Body of pancreas (tissue), 4 donors: Measurements from ENCODE around the gene CFAP157. TPM values are rescaled to one million over a fixed set of nuclear protein-coding genes. Genes with fewer than 3 reads are reported as not detected.

ENCODE experiments used
- ATAC-seq: fragments of 150-250 bp; one replicate; pipeline ENCODE4 v1.9.1; 2016
- DNase-seq, 4 donors: peaks; one replicate each; pipeline ENCODE4 v3.0.0-alpha.2; 2019
- H3K27ac ChIP-seq, 4 donors: fragments of 200-600 bp; sonication (generic); 1 replicate in 3 of 4; 2 replicates in 1 of 4; pipeline versions ENCODE4 v1.5.1 to v1.6.1; 2016 to 2019; ENCODE audit warnings: mild to moderate bottlenecking in 1 of 4, mixed read lengths in 1 of 4, moderate library complexity in 1 of 4
- H3K27me3 ChIP-seq, 2 donors: fragments of 200-600 bp; sonication (generic); one replicate each; pipeline ENCODE4 v1.6.0; 2016; ENCODE audit warnings: mild to moderate bottlenecking in 1 of 2
- H3K36me3 ChIP-seq, 2 donors: fragments of 200-600 bp; sonication (generic); replicated peaks in 1 of 2; 2 replicates each; pipeline ENCODE4 v1.5.1; 2016; ENCODE audit warnings: low read depth in 2 of 2; ENCODE audit not compliant: insufficient read depth in 1 of 2
- H3K4me1 ChIP-seq: fragments of 200-600 bp; sonication (generic); one replicate; pipeline ENCODE4 v1.6.0; 2016
- H3K4me3 ChIP-seq, 2 donors: fragments of 200-600 bp; sonication (generic); 1 replicate in 1 of 2; 2 replicates in 1 of 2; pipeline ENCODE4 v1.5.1; 2016 to 2019
- H3K9me3 ChIP-seq, 3 donors: fragments of 200-600 bp; sonication (generic); 1 replicate in 2 of 3; 2 replicates in 1 of 3; pipeline ENCODE4 v1.5.1; 2016
- CTCF ChIP-seq, 7 experiments: fragments of 450-650 bp in 4 of 7; fragments of 200-600 bp in 3 of 7; sonication (generic) in 3 of 7; IDR thresholded peaks; one replicate each; pipeline ENCODE4 v1.5.1; 2016 to 2019; ENCODE audit warnings: antibody characterized with exemption in 7 of 7
- POLR2A ChIP-seq, 3 donors: fragments of 450-650 bp; IDR thresholded peaks; one replicate each; pipeline ENCODE4 v1.6.1; 2016; ENCODE audit warnings: antibody characterized with exemption in 3 of 3, mild to moderate bottlenecking in 2 of 3
- WGBS, 2 donors: methylation state at CpG; one replicate each; pipeline ENCODE4 v1.1.5; 2017; 5-methylcytosine and 5-hydroxymethylcytosine counted together
- intact Hi-C: fragments of 100-400 bp; cut with DNase I; formaldehyde crosslinking; loops from one replicate; pipeline ENCODE4 v1.15.1; 2023
- total RNA-seq, 2 donors: library from RNA; depleted of rRNA; stranded (reverse); fragments of >200 nt; gene quantifications; one replicate each; pipeline ENCODE4 v1.1.0, GENCODE V29; 2016

The CFAP157 gene
- total RNA-seq, 2 donors from 2014 or later: 2.3 TPM

GRCh38 chr9:127664324-127664677 is 42.5 kb upstream of the CFAP157 start:
- Histone ChIP-seq H3K4me3 (no peak overlapping the region), H3K4me1 (no peaks in the 10 kb centered on the region), H3K27ac (no peak overlapping the region), H3K9me3 (no peaks in the 10 kb centered on the region), H3K27me3 (no peaks in the 10 kb centered on the region), H3K36me3 (peaks cover 0 to 2% of the 10 kb centered on the region in 2 donors)
- intact Hi-C loops: loop anchor here (10.0 kb wide), 1 partner anchor 190 kb away; no protein-coding TSS in a partner anchor
- no peak for ATAC-seq
- no peak for TF ChIP-seq CTCF (IDR thresholded peaks at IDR 0.05)
- no peak for TF ChIP-seq POLR2A (IDR thresholded peaks at IDR 0.05)
- 83 to 92% methylated on average over 2 to 7 of the region's 7 CpGs for WGBS, 2 donors
- DNase-seq: no peak

- WGBS, 2 donors: 72 to 87% methylated on average over 9 to 10 of the region's 10 CpGs
- peak overlapping the region in 1 of 4 donors; percentile 0 for H3K27ac ChIP-seq
- intact Hi-C loops: loop anchor here (10.0 kb wide), 1 partner anchor 190 kb away; no protein-coding TSS in a partner anchor
- H3K36me3 ChIP-seq: peaks cover 0 to 2% of the 10 kb centered on the region in 2 donors
- H3K4me3 ChIP-seq: no peak overlapping the region
- DNase-seq (peak in 1 of 4 donors; percentile 8), ATAC-seq (no peak)
- no peaks in the 10 kb centered on the region for H3K27me3 ChIP-seq
- TF ChIP-seq CTCF (IDR thresholded peaks at IDR 0.05) (no peak), POLR2A (IDR thresholded peaks at IDR 0.05) (no peak)
- no peaks in the 10 kb centered on the region for H3K9me3 ChIP-seq
- H3K4me1 ChIP-seq: no peaks in the 10 kb centered on the region
These were observed 41.9 kb upstream of the CFAP157 start for GRCh38 chr9:127664678-127665507.

DNA sequence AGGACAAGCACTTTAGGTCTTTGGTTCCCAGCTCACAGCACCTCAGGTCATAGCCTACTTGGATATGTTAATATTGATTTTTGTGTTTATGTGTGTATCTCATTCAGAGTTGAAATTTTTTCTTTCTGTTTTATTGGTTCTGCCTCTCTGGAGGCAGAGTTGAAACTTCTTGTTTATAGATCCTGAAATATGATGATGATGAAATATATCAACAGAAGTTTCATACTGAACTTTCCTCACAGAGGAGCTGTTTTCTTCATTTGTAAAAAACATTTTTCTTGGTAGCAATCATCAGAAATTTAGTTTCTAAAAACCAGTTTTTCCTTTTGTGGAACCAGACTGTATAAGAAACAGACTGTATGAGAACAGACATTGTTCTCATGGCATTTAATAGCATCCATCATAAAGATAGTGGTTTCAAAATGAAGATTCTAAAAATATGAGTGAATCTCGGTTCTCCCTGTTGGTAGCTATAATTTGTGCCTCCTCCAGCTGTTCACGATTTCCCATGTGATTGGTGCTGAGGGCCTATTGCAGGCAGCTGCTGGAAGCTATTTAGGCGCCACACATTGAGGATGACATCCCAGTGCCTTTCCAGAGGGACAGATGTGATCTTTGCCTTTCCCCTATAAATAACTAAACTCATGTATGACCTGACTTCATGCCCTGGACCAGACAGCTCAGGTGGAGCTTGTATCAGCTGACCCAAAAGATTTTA is 39.5 kb upstream of the CFAP157 start:
- TF ChIP-seq CTCF (IDR thresholded peaks at IDR 0.05) (no peak), POLR2A (IDR thresholded peaks at IDR 0.05) (no peak)
- Histone ChIP-seq H3K9me3 (no peaks in the 10 kb centered on the region), H3K4me3 (no peak overlapping the region), H3K27ac (no peak overlapping the region), H3K27me3 (no peaks in the 10 kb centered on the region), H3K4me1 (no peaks in the 10 kb centered on the region), H3K36me3 (peaks cover 0 to 3% of the 10 kb centered on the region in 2 donors)
- intact Hi-C loops: loop anchor here (10.0 kb wide), 1 partner anchor 192 kb away; no protein-coding TSS in a partner anchor
- WGBS, 2 donors: 84 to 86% methylated on average over 3 of the region's 3 CpGs
- ATAC-seq (no peak), DNase-seq (no peak)

DNA sequence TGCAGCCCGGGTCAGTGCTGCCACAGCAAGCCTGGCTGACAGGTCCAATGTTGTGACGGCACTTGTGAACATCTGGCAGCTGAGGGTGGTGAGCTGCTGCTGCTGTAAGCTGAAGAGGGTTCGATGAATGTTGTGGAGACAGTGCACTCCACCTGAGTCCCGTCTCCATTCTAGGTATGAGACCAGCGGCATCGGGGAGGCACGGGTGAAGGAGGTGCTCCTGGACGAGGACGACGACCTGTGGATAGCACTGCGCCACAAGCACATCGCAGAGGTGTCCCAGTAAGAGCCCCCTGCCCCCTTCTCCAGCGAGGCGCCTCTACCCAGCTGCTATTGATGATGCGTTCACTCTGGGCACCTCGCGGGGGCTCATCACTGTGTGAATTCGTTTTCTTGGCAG is 38.9 kb upstream of the CFAP157 start:
- no peak overlapping the region for H3K27ac ChIP-seq
- no peaks in the 10 kb centered on the region for H3K9me3 ChIP-seq
- peaks cover 4 to 5% of the 10 kb centered on the region in 2 donors for H3K36me3 ChIP-seq
- intact Hi-C loops: loop anchor here (10.0 kb wide), 1 partner anchor 193 kb away; no protein-coding TSS in a partner anchor
- H3K4me1 ChIP-seq: no peaks in the 10 kb centered on the region
- H3K27me3 ChIP-seq: no peaks in the 10 kb centered on the region
- DNase-seq (no peak), ATAC-seq (no peak)
- TF ChIP-seq POLR2A (IDR thresholded peaks at IDR 0.05) (no peak), CTCF (IDR thresholded peaks at IDR 0.05) (no peak)
- 90 to 93% methylated on average over 17 to 18 of the region's 18 CpGs for WGBS, 2 donors
- H3K4me3 ChIP-seq: no peak overlapping the region
